HEK293 (cell line): ENCODE results near the gene PDP2.

Experiments
- YY1 ChIP-seq: fragments of 450-650 bp; formaldehyde crosslinking; IDR thresholded peaks from 2 replicates; pipeline ENCODE4 v1.5.1; 2018; ENCODE audit warnings: missing biosample characterization, missing genetic modification characterization
- ZBTB21 ChIP-seq: fragments of 450-650 bp; formaldehyde crosslinking; IDR thresholded peaks from 2 replicates; pipeline ENCODE4 v1.5.1; 2017; ENCODE audit warnings: missing biosample characterization, missing genetic modification characterization
- ZBTB7A ChIP-seq: fragments of 450-650 bp; formaldehyde crosslinking; IDR thresholded peaks from 2 replicates; pipeline ENCODE4 v1.5.1; 2016; ENCODE audit warnings: low read depth, missing biosample characterization, missing genetic modification characterization
- ZNF114 ChIP-seq: fragments of 450-650 bp; formaldehyde crosslinking; IDR thresholded peaks from 2 replicates; pipeline ENCODE4 v1.5.0; 2017; ENCODE audit warnings: missing biosample characterization, missing genetic modification characterization
- ZNF211 ChIP-seq: fragments of 450-650 bp; formaldehyde crosslinking; IDR thresholded peaks from 2 replicates; pipeline ENCODE4 v1.5.1; 2016; ENCODE audit warnings: low read depth, missing biosample characterization, missing genetic modification characterization
- ZNF394 ChIP-seq: fragments of 450-650 bp; formaldehyde crosslinking; IDR thresholded peaks from 2 replicates; pipeline ENCODE4 v1.5.1; 2016; ENCODE audit warnings: missing biosample characterization, missing genetic modification characterization, mild to moderate bottlenecking, moderate library complexity, borderline replicate concordance
- ZNF510 ChIP-seq: fragments of 450-650 bp; formaldehyde crosslinking; IDR thresholded peaks from 2 replicates; pipeline ENCODE4 v1.5.1; 2018; ENCODE audit warnings: mild to moderate bottlenecking, missing genetic modification characterization, missing biosample characterization; ENCODE audit not compliant: insufficient replicate concordance
- ZNF660 ChIP-seq: fragments of 450-650 bp; IDR thresholded peaks from 2 replicates; pipeline ENCODE4 v1.5.1; 2018; ENCODE audit warnings: missing biosample characterization, mild to moderate bottlenecking, missing genetic modification characterization
- TF ChIP-seq, protein P1 (sequence below): fragments of 450-650 bp; formaldehyde crosslinking; IDR thresholded peaks from 2 replicates; pipeline ENCODE4 v1.5.1; 2016; ENCODE audit warnings: missing biosample characterization, missing genetic modification characterization
- TF ChIP-seq, protein P2 (sequence below): fragments of 450-650 bp; formaldehyde crosslinking; IDR thresholded peaks from 2 replicates; pipeline ENCODE4 v1.5.1; 2016; ENCODE audit warnings: missing biosample characterization, missing genetic modification characterization, low read depth
- TF ChIP-seq, protein P3 (sequence below): fragments of 450-650 bp; formaldehyde crosslinking; IDR thresholded peaks from 2 replicates; pipeline ENCODE4 v1.5.1; 2016; ENCODE audit warnings: missing biosample characterization, missing genetic modification characterization

DNA sequence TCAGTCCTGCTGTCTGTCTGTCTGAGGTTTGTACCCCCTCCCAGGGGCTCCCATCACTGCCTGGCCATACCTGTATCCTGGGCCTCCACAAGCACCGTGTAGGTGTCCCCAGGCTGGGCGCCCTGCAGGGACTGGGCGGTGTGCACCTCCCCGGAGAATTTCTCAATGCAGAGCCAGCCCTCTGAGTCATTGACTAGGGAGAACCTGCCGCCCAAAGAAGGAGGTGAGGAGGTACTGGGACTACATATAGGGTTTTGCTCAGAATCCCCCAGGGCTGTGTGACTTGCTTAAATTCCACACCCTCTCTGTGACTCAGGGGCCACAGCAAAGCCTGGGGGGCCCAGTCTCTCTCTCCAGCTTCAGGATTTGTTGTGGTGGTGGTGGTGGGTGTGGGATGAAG is 30.8 kb downstream of the PDP2 start:
- no peak for TF ChIP-seq ZBTB7A (tag by site-specific recombination)
- TF ChIP-seq, protein P1, sequence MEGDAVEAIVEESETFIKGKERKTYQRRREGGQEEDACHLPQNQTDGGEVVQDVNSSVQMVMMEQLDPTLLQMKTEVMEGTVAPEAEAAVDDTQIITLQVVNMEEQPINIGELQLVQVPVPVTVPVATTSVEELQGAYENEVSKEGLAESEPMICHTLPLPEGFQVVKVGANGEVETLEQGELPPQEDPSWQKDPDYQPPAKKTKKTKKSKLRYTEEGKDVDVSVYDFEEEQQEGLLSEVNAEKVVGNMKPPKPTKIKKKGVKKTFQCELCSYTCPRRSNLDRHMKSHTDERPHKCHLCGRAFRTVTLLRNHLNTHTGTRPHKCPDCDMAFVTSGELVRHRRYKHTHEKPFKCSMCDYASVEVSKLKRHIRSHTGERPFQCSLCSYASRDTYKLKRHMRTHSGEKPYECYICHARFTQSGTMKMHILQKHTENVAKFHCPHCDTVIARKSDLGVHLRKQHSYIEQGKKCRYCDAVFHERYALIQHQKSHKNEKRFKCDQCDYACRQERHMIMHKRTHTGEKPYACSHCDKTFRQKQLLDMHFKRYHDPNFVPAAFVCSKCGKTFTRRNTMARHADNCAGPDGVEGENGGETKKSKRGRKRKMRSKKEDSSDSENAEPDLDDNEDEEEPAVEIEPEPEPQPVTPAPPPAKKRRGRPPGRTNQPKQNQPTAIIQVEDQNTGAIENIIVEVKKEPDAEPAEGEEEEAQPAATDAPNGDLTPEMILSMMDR (tag by site-specific recombination), result no peak
- TF ChIP-seq ZBTB21, result no peak
- TF ChIP-seq, protein P2, sequence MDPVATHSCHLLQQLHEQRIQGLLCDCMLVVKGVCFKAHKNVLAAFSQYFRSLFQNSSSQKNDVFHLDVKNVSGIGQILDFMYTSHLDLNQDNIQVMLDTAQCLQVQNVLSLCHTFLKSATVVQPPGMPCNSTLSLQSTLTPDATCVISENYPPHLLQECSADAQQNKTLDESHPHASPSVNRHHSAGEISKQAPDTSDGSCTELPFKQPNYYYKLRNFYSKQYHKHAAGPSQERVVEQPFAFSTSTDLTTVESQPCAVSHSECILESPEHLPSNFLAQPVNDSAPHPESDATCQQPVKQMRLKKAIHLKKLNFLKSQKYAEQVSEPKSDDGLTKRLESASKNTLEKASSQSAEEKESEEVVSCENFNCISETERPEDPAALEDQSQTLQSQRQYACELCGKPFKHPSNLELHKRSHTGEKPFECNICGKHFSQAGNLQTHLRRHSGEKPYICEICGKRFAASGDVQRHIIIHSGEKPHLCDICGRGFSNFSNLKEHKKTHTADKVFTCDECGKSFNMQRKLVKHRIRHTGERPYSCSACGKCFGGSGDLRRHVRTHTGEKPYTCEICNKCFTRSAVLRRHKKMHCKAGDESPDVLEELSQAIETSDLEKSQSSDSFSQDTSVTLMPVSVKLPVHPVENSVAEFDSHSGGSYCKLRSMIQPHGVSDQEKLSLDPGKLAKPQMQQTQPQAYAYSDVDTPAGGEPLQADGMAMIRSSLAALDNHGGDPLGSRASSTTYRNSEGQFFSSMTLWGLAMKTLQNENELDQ (tag by site-specific recombination), result no peak
- no peak for TF ChIP-seq ZNF510 (tag by site-specific recombination)
- no peak for TF ChIP-seq YY1 (tag by site-specific recombination)
- TF ChIP-seq ZNF211 (tag by site-specific recombination), result no peak
- TF ChIP-seq ZNF660 (tag by site-specific recombination), result no peak
- no peak for TF ChIP-seq ZNF394 (tag by site-specific recombination)
- TF ChIP-seq ZNF114 (tag by site-specific recombination), result no peak
- TF ChIP-seq, protein P3, sequence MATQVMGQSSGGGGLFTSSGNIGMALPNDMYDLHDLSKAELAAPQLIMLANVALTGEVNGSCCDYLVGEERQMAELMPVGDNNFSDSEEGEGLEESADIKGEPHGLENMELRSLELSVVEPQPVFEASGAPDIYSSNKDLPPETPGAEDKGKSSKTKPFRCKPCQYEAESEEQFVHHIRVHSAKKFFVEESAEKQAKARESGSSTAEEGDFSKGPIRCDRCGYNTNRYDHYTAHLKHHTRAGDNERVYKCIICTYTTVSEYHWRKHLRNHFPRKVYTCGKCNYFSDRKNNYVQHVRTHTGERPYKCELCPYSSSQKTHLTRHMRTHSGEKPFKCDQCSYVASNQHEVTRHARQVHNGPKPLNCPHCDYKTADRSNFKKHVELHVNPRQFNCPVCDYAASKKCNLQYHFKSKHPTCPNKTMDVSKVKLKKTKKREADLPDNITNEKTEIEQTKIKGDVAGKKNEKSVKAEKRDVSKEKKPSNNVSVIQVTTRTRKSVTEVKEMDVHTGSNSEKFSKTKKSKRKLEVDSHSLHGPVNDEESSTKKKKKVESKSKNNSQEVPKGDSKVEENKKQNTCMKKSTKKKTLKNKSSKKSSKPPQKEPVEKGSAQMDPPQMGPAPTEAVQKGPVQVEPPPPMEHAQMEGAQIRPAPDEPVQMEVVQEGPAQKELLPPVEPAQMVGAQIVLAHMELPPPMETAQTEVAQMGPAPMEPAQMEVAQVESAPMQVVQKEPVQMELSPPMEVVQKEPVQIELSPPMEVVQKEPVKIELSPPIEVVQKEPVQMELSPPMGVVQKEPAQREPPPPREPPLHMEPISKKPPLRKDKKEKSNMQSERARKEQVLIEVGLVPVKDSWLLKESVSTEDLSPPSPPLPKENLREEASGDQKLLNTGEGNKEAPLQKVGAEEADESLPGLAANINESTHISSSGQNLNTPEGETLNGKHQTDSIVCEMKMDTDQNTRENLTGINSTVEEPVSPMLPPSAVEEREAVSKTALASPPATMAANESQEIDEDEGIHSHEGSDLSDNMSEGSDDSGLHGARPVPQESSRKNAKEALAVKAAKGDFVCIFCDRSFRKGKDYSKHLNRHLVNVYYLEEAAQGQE (tag by site-specific recombination), result no peak
